HG02884 (cell line): ENCODE measurements around the gene ZYG11B.
"Not testable (repeated sequence)": the region's sequence is repeated elsewhere in the genome, so short reads cannot be mapped to it uniquely, and the experiment has no call there.

ENCODE experiments used
- ATAC-seq: cut with Tn5 transposase; IDR thresholded peaks from one replicate; pipeline ENCODE4 v1.9.1; 2021; ENCODE audit warnings: mild to moderate bottlenecking, moderate library complexity; ENCODE audit not compliant: unreplicated experiment

The ZYG11B gene

DNA sequence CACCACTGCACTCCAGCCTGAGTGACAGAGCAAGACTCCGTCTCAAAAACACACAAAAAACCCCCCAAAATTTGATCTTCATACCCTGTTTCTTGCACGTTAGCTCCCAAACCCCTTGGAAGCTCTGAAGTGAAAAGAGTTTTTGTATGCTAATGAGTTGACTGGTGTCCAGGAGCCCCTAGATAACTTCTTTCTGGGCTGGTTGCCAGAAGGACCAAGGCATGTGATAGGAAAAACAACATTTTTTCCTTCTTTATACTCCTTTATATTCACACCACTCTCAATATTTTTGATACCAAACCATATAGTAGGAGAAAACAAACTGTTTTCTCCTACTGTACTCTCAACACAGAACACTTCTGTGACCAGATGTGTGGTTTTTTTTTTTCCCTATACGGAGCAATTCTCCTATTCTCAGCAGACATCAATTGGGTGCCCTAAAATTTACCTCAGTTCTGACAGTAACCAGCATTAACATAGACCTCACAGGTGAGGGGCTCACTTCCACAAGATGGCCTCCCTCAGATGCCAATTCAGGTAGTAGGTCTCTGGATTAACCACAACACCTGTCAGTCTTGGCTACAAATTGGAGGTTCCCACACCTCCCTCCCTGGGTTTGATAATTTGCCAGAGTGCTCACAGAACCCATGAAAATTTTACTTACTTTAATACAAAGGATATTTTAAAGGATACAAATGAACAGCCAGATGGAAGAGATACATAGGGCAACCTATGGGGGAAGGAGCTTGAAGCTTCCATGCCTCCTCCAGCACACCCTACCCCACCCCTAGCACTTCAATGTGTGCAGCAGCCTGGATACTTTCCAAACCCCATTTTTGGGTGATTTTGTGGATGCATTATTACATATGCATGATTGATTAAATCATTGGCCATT lies 25.6 kb downstream of the ZYG11B start:
- no peak for ATAC-seq

DNA sequence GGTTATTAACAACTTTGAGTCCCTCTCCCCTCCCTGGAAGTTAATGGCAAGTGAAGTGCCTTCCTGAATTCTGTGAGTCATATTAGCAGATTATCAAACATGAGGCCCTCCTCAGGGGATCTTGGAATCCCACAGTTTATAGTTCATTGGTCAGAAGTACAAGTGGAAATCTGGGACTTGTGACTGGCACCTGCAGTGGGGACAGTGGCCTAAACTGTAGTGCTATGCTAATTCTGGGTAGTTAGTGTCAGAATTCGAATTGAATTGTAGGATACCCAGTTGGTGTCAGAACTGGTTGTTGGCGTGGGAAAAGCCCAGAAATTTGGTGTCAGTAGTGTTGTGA lies 26.2 kb downstream of the ZYG11B start:
- no peak for ATAC-seq

DNA sequence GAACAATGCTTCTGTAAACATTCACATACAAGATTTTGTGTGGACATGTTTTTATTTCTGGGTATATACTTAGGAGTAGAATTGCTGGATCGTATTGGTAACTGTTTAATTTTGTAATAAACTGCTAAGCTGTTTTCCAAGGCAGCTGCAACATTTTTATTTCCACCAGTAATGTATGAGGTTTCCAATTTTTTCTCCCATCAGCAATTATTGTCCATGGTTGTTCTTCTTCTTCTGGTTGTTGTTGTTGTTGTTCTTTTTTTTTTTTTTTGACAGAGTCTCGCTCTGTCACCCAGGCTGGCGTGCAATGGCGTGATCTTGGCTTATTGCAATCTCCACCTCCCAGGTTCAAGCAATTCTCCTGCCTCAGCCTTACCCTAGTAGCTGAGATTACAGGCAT lies 26.9 kb downstream of the ZYG11B start:
- ATAC-seq, result no peak

DNA sequence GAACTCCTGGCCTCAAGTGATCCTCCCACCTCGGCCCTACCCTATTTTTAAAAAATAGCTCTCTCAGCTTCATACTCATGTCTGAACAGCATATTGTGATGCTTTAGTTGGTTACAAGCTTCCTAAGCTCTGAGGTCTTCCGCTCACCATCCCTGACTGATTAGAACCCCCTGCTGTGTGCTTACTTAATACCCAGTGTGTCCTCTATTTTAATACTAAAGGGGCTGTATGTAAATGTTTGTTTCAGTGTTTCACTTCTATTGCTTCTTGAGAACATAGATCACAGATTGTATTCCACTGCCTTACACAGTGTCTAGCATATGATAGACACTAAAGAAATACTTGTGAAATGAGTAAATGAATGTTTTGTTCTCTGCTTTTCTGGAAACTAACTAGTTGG lies 29.8 kb downstream of the ZYG11B start:
- ATAC-seq, result no peak

DNA sequence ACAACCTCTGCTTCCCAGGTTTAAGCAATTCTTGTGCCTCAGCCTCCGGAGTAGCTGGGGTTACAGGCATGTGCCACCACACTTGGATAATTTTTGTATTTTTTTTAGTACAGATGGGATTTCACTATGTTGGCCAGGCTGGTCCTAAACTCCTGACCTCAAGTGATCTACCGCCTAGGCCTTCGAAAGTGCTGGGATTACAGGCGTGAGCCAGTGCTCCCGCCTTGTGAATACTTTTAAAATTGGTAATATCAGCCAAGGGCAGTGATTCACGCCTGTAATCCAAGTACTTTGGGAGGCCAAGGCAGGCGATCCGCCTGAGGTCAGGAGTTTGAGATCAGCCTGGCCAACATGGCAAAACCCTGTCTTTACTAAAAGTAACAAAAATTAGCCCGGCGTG lies 33.7 kb downstream of the ZYG11B start:
- ATAC-seq, result no peak

DNA sequence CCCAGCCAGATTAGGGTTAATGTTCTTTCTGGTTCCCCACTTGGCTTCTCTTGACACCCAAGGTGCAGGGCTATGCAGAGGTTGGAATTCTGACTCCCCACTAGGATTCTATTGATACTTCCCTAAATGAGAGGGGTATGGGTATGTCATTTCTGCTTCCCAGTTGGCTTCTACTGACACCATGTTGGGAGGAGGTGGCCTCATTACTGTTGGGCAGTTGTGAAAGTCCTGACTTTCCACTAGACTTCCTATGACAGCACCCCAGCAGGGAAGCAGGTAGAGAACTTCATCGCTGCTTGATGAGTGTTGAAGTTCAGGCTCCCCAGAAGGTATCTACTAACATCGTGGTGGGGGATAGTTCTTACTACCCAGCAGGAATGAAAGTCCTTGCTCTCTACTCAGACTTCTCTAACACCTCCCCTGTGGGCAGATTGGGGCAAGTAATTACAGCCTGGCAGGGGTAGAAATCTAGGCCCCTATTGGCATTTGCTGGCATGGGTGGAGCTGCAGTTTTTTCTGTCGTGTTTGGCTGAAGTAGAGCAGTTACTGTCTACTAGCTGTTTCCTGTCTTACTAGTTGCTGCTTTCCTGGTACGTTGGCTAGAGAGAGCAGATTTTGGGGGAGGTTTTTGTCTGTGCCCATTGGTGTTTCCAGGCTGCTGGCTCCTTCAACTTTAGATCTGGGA lies 41.5 kb downstream of the ZYG11B start:
- ATAC-seq, result no peak

DNA sequence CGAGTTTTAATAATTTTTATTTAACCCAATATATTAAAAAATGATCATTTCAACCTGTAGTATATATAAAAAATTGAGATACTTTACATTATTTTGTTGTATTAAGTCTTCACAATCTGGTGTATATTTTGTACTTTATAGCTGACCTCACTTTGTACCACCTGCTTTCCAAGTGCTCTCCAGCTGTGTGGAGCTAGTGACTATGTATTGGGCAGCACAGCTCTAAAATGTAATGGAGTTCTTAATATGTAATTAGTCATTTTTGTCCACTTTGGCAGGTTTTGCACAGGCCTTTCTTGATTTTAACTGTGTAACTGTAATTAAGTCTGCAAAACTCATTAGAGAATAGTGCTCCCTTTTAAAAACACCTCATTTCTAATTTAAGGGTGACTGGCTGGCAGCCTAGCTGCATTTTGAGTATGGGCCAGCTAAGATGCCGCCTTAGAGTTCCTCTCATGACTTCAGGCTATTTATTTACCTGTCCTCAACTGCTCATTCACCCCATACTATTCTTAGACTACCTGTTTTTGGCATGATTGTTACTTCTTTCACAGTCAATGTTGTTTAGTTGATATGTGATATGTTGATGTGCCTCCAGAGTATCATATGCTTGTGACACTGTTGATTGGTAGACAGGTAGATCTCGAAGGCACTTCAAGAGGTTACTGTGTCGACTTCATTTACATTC lies 43.2 kb downstream of the ZYG11B start:
- no peak for ATAC-seq

DNA sequence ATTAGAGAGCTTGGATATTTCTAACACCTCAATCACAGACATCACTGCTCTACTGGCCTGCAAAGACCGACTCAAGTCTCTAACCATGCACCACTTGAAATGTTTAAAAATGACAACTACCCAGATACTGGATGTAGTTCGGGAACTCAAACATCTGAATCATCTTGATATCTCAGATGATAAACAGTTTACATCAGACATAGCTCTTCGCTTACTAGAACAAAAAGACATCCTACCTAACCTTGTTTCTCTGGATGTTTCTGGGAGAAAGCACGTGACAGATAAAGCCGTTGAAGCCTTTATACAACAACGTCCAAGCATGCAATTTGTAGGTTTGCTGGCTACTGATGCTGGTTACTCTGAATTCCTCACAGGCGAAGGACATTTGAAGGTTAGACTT lies 45.1 kb downstream of the ZYG11B start:
- no peak for ATAC-seq

DNA sequence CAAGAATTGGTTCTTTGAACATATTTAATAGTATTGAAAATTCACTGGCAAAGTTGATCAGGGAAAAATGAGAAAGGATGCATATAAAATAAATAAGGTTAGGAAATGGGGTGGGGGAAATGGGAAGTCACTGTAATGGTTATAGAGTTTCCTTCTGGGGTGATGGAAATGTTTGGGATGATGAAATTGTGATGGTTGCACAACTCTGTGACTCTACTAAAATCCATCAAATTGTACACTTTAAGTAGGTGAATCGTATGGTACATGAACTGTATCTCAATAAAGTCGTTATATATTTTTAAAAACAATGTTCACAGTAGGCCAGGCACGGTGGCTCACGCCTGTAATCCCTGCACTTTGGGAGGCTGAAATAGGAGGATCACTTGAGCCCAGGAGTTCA lies 59.9 kb downstream of the ZYG11B start:
- no peak for ATAC-seq

DNA sequence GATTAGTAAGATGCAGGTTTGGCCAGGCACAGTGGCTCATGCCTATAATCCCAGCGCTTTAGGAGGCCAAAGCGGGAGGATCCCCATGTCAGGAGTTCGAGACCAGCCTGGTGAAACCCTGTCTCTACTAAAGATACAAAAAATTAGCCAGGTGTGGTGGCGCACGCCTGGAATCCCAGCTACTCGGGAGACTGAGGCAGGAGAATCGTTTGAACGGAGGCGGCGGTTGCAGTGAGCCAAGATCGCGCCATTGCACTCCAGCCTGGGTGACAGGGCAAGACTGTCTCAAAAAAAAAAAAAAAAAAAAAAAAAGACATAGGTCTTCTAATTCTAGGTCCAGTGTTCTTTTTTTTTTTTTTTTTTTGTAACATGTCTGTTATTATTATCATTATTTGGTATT lies 64.2 kb downstream of the ZYG11B start:
- ATAC-seq, result not testable (repeated sequence)

DNA sequence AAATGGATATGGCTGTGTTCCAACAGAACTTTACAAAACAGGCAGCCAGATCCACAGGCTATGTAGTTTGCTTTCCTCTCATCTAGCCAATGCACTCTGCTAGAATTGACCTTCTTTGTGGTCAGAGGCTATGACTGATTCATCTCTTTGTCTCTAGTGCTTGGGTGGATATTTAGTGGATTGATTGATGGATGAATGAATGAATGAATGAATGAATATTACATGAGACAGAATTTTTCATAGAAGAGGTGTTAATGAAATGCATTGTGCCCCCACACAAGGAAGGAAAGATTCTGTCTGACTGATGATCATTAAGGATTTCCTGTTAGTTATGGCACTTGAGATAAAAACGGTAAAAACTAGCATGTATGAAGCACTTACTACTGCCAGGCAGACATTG lies 65.8 kb downstream of the ZYG11B start:
- ATAC-seq, result no peak

DNA sequence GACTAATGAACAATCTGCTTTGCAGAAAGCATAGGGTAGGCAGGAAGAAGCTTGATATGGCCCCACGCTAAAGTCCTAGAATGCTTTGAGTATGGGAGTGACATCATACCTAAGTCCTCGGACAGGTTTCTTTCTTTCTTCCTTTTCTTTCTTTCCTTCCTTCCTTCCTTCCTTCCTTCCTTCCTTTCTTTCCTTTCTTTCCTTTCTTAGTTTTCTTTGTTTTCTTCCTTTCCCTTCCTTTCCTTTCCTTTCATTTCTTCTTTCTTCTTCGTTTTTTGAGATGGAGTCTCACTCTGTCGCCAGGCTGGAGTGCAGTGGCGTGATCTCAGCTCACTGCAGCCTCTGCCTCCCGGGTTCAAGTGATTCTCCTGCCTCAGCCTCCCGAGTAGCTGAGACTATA lies 67.5 kb downstream of the ZYG11B start:
- not testable (repeated sequence) for ATAC-seq

DNA sequence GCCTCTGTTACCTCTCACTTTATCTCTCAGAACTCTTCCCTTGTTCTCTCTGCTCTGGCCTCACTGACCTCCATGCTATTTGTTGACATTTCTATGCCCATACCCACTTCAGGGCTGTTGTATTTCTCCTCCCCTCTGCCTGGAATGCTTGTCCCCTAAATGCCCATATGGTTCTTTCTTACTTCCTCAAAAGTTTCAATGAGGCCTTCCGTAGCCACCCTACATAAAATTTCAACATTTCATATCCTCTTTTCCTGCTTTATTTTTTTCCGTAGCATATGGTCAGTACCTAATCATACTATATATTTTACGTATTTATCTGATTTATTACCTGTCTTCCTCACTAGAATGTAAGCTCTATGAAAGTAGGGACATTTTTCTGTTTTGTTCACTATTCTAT lies 69.2 kb downstream of the ZYG11B start:
- ATAC-seq, result no peak

DNA sequence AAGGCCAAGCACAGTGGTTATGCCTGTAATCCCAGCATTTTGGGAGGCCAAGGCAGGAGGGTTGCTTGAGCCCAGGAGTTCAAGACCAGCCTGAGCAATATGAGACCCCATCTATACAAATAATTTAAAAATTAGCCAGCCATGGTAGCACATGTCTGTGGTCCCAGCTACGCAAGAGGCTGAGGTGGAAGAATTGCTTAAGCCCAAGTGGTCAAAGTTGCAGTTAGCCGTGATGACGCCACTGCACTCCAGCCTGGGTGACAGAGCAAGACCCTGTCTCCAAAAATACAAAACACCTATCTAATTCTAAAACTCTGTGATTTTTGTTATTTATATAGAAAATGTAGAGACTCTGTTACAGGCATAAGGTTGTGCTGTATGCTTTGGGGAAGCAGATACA lies 72.1 kb downstream of the ZYG11B start:
- ATAC-seq, result no peak

DNA sequence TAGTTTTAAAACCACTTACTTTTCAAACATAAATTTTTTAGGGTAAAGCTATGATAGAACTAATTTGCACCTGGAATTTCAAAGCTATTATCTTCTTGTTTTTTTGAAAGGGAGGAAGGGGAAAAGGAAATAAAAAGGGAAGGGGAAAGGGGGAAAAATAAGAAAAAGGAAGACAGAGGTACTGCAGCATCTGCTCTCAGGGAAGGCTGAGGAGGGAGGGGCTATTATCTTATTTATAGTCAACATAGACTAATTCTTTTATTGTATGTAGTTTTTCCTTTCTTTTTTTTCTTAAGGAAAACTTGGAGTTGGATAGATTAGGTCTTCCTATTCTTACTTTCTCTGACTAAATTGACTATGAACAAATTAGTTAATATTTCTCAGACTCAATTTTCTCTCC lies 74.8 kb downstream of the ZYG11B start:
- no peak for ATAC-seq

DNA sequence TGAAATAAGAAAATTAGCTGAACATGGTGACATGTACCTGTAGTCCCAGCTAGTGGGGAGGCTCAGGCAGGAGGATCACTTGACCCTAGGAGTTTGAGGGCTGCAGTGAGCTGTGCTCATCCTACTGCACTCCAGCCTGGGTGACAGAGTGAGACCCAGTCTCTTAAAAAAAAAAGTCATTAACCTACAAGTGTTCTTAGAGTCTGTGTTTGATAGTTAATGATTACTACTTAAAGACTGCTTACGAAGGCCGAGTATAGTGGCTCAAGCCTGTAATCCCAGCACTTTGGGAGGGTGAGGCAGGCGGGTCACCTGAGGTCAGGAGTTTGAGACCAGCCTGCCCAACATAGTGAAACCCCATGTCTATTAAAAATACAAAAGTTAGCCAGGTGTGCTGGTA lies 77.8 kb downstream of the ZYG11B start:
- ATAC-seq, result not testable (repeated sequence)

DNA sequence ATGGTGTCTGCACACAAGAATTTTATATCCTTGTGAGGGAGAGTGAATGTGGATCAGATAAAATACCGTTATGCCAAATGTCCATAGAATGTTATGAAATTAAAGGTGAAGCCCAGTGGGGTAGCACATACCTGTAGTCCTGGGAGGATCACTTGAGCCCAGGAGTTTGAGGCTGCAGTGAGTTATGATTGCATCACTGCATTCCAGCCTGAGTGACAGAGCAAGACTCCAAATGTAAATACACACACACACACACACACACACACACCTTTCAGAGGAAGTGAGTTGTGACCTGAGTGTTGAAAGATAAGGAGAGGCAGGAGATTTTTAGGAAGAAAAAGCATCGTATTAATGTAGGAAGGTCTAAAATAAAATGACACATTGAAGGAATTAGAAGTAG lies 88.2 kb downstream of the ZYG11B start:
- ATAC-seq, result no peak

DNA sequence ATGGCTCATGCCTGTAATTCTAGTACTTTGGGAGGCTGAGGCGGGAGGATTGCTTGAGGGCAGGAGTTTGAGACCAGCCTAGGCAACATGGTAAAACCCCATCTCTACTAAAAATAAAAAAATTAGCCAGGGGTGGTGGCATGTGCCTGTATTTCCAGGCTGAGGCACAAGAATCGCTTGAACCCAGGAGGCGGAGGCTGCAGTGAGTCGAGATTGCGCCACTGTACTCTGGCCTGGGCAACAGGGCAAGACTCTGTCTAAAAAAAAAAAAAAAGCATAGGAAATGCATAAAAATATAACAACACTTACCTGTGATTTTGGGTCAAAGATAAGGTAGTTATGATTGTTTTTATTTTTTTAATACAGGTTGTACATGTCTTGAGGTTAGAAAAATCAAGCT lies 94.6 kb downstream of the ZYG11B start:
- ATAC-seq, result not testable (repeated sequence)

DNA sequence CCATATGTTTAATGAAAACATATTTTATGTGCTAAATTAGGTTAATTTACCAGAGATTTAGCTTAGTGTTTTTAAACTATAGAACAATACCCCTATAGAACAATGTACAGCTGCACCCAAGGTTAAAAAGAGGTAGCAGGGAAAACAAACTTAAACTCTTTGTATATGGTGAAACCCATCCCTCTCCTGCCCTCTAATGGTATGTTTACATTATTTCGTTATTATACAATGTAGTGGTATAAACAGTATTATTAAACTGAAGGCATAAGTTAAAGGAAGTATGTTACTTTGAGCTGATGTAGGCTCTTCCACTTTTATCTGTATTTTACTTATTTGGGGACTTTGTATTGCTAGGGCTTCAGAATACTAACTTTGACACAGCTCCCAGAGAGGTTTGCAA lies 99.6 kb downstream of the ZYG11B start:
- no peak for ATAC-seq

DNA sequence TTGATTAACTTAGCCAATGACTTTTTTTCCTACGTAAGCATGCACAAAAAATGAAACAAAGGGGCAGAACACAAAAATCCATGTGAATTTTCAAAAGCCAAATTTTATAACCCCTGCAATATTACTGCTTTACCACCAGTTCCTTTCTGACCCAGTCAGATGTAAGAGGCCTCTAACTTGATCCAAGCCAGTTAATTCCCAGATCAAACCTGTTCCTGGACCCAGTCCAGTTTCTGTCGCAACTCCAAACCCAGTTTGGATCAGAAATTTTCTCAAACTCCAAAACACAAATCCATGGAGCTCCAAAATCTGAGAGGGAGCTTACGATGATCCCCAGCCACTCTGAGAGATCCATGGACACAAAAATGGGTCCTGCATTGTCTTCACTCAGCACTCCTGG lies 108.5 kb downstream of the ZYG11B start:
- no peak for ATAC-seq

DNA sequence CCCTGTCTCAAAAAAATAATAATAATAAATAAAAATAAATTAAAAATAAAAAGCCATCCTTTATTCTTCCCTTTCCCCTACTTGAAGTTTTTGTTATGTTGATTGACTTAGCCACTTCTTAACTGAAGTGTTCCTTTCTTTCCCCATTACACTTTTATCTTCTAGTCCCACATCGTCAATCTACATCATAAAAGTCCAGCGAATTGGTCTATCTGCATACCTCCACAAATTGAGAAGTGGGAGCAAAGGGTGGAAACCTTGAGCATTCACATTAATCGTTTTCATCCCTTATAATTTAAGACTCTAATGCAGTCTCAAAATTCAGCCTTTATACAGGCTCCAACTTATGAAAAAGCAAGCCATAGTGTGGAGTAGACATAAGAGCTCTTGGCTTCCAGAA lies 109.8 kb downstream of the ZYG11B start:
- ATAC-seq, result no peak

DNA sequence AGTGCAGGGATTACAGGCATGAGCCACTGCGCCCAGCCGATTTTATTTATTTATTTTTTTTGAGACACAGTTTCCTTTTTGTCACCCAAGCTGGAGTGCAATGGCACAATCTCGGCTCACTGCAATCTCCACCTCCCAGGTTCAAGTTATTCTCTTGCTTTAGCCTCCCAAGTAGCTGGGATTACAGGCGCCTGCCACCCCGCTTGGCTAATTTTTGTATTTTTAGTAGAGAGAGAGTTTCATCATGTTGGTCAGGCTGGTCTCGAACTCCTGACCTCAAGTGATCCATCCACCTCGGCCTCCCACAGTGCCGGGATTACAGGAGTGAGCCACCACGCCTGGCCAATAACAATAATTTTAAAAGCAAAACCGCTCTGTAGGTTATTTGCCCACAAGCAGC lies 112.9 kb downstream of the ZYG11B start:
- not testable (repeated sequence) for ATAC-seq
